CD14-positive monocyte (primary cell): ENCODE results near the gene APOE. TPM values are rescaled to one million over a fixed set of nuclear protein-coding genes. Genes with fewer than 3 reads are reported as not detected.
A peak's percentile ranks its signal among the peaks of the same experiment; 100 is the strongest.

Experiments
- DNase-seq, 3 donors: peaks; one replicate each; pipeline ENCODE4 v3.0.0-alpha.2; 2011 to 2022
- H2AFZ ChIP-seq: 2 replicates; pipeline ENCODE4 v1.6.0; 2012; ENCODE audit warnings: mild to moderate bottlenecking, low read depth, low read length, inconsistent platforms; ENCODE audit not compliant: insufficient read depth, poor library complexity, severe bottlenecking
- H3K27ac ChIP-seq, 2 donors: 1 replicate in 1 of 2; 2 replicates in 1 of 2; pipeline ENCODE4 v1.5.1; 2012 to 2013; ENCODE audit warnings: low read length in 2 of 2, control low read depth in 1 of 2, inconsistent platforms in 1 of 2, low read depth in 1 of 2, mild to moderate bottlenecking in 1 of 2
- H3K27me3 ChIP-seq, 2 donors: one replicate each; pipeline versions ENCODE4 v1.6.0 to v1.6.1; 2011 to 2013; ENCODE audit warnings: low read length in 2 of 2; ENCODE audit not compliant: control insufficient read depth in 2 of 2, insufficient read depth in 2 of 2
- H3K36me3 ChIP-seq, 2 donors: replicated peaks in 1 of 2; 1 replicate in 1 of 2; 2 replicates in 1 of 2; pipeline versions ENCODE4 v1.5.1 to v1.6.1; 2012 to 2013; ENCODE audit warnings: low read length in 2 of 2, control low read depth in 1 of 2, inconsistent platforms in 1 of 2, mild to moderate bottlenecking in 1 of 2; ENCODE audit not compliant: insufficient read depth in 2 of 2, control insufficient read depth in 1 of 2
- H3K4me1 ChIP-seq, 2 donors: 1 replicate in 1 of 2; 2 replicates in 1 of 2; pipeline versions ENCODE4 v1.5.1 to v1.6.1; 2012 to 2013; ENCODE audit warnings: low read length in 2 of 2, control low read depth in 1 of 2, inconsistent platforms in 1 of 2, mild to moderate bottlenecking in 1 of 2, moderate library complexity in 1 of 2; ENCODE audit not compliant: insufficient read depth in 2 of 2, control insufficient read depth in 1 of 2
- H3K4me2 ChIP-seq: replicated peaks from 2 replicates; pipeline ENCODE3; 2012; ENCODE audit warnings: low read length, moderate library complexity, mild to moderate bottlenecking; ENCODE audit not compliant: poor library complexity, severe bottlenecking; ENCODE audit errors: extremely low read depth
- H3K4me3 ChIP-seq, 3 experiments: fragments of 200-600 bp in 1 of 3; sonication (generic) in 1 of 3; replicated peaks in 1 of 3; 1 replicate in 2 of 3; 2 replicates in 1 of 3; pipeline ENCODE4 v1.5.1; 2011 to 2013; ENCODE audit warnings: low read length in 3 of 3, mild to moderate bottlenecking in 3 of 3, control low read depth in 2 of 3, low read depth in 2 of 3, inconsistent platforms in 1 of 3, moderate library complexity in 1 of 3
- H3K79me2 ChIP-seq: 2 replicates; pipeline ENCODE4 v1.6.0; 2012; ENCODE audit warnings: mild to moderate bottlenecking, control low read depth, inconsistent platforms, low read length, moderate library complexity; ENCODE audit not compliant: insufficient read depth
- H3K9ac ChIP-seq: 2 replicates; pipeline ENCODE4 v1.6.0; 2017; ENCODE audit warnings: low read length, mild to moderate bottlenecking; ENCODE audit not compliant: insufficient read depth, poor library complexity, severe bottlenecking
- H3K9me3 ChIP-seq, 2 donors: replicated peaks in 1 of 2; 1 replicate in 1 of 2; 2 replicates in 1 of 2; pipeline versions ENCODE4 v1.5.1 to v1.6.1; 2012 to 2013; ENCODE audit warnings: low read length in 2 of 2, control low read depth in 1 of 2; ENCODE audit not compliant: control insufficient read depth in 1 of 2, insufficient read depth in 1 of 2
- H4K20me1 ChIP-seq: 2 replicates; pipeline ENCODE4 v1.6.0; 2012; ENCODE audit warnings: mild to moderate bottlenecking, low read length, control low read depth, moderate library complexity; ENCODE audit not compliant: insufficient read depth
- H3K27ac Mint-ChIP-seq, 7 donors: one replicate each; pipeline ENCODE4 v1.8.0; 2020; ENCODE audit warnings: mild to moderate bottlenecking in 7 of 7, mixed read lengths in 7 of 7, moderate library complexity in 6 of 7, inconsistent platforms in 2 of 7
- H3K27me3 Mint-ChIP-seq, 3 donors: one replicate each; pipeline ENCODE4 v1.8.0; 2021 to 2022; ENCODE audit warnings: low read depth in 3 of 3, mild to moderate bottlenecking in 3 of 3, mixed read lengths in 3 of 3, moderate library complexity in 3 of 3, inconsistent platforms in 1 of 3
- H3K36me3 Mint-ChIP-seq, 2 donors: one replicate each; pipeline ENCODE4 v1.8.0; 2020; ENCODE audit warnings: mixed read lengths in 2 of 2, inconsistent platforms in 1 of 2, mild to moderate bottlenecking in 1 of 2
- H3K4me1 Mint-ChIP-seq: one replicate; pipeline ENCODE4 v1.8.0; 2020; ENCODE audit warnings: mild to moderate bottlenecking, mixed read lengths
- H3K4me3 Mint-ChIP-seq, 2 donors: one replicate each; pipeline ENCODE4 v1.8.0; 2020; ENCODE audit warnings: mild to moderate bottlenecking in 2 of 2, mixed read lengths in 2 of 2, moderate library complexity in 1 of 2
- H3K9me3 Mint-ChIP-seq, 7 donors: one replicate each; pipeline ENCODE4 v1.8.0; 2020 to 2022; ENCODE audit warnings: mixed read lengths in 7 of 7, mild to moderate bottlenecking in 6 of 7, moderate library complexity in 6 of 7, inconsistent platforms in 2 of 7
- CTCF ChIP-seq: fragments of 200-600 bp; IDR thresholded peaks from one replicate; pipeline ENCODE4 v1.8.0; 2022; ENCODE audit warnings: antibody characterized with exemption, mild to moderate bottlenecking
- WGBS: methylation state at CpG from one replicate; pipeline ENCODE4 v1.1.5; 2013; ENCODE audit warnings: missing lambda C conversion rate; ENCODE audit not compliant: insufficient coverage; 5-methylcytosine and 5-hydroxymethylcytosine counted together
- intact Hi-C, 2 donors: fragments of 100-400 bp; cut with micrococcal nuclease; formaldehyde crosslinking; loops; one replicate each; pipeline versions ENCODE4 v1.15.0 to v1.15.1; 2023
- polyA plus RNA-seq, 3 donors: library from polyadenylated mRNA; depleted of rRNA in 1 of 3; unstranded in 2 of 3; stranded (reverse) in 1 of 3; fragments of 300-500 nt in 2 of 3; fragments of >200 nt in 1 of 3; fragmentation: Illumina TruSeq in 2 of 3; gene quantifications; 1 replicate in 2 of 3; 2 replicates in 1 of 3; pipeline ENCODE4 v1.2.3, GENCODE V29; 2012 to 2021

Gene APOE
- polyA plus RNA-seq, 3 donors = 0.30 to 1.0 TPM; not detected in 1

- no peaks in the 10 kb centered on the region for H3K79me2 ChIP-seq
- H4K20me1 ChIP-seq = no peaks in the 10 kb centered on the region
- no peak overlapping the region for H2AFZ ChIP-seq
- H3K4me2 ChIP-seq = no peak overlapping the region
- no peaks in the 10 kb centered on the region for H3K9me3 ChIP-seq
- no peak overlapping the region for H3K9ac ChIP-seq
- WGBS = 87% methylated on average over 2 of the region's 5 CpGs
- no peaks in the 10 kb centered on the region for H3K27me3 ChIP-seq
- intact Hi-C loops = no loop called here
- H3K36me3 Mint-ChIP-seq = no peaks in the 10 kb centered on the region
- H3K4me1 ChIP-seq = peaks cover 31 to 32% of the 10 kb centered on the region in 2 donors
- peak overlapping the region in 2 of 7 donors; percentile 36 to 38 for H3K27ac Mint-ChIP-seq
- no peak for DNase-seq
- no peak overlapping the region for H3K4me3 ChIP-seq
- H3K36me3 ChIP-seq = no peaks in the 10 kb centered on the region
- no peak overlapping the region for H3K27ac ChIP-seq
- H3K4me3 Mint-ChIP-seq = no peak overlapping the region
- no peaks in the 10 kb centered on the region for H3K9me3 Mint-ChIP-seq
- H3K4me1 Mint-ChIP-seq = peaks cover 34% of the 10 kb centered on the region
- TF ChIP-seq CTCF = no peak
- peaks cover 3 to 6% (median 3%) of the 10 kb centered on the region in 3 donors for H3K27me3 Mint-ChIP-seq
Measured at GRCh38 chr19:44927746-44928145, 22.1 kb downstream of the APOE start.

GRCh38 chr19:44930088-44930487 is 24.5 kb downstream of the APOE start:
- no peaks in the 10 kb centered on the region for H3K9me3 ChIP-seq

More at GRCh38 chr19:44930088-44930487, 24.5 kb downstream of the APOE start:
- Histone ChIP-seq H3K4me3 (no peak overlapping the region), H3K9ac (no peak overlapping the region), H3K36me3 (no peaks in the 10 kb centered on the region), H3K27ac (no peak overlapping the region), H3K4me2 (no peak overlapping the region), H2AFZ (no peak overlapping the region), H4K20me1 (no peaks in the 10 kb centered on the region), H3K27me3 (no peaks in the 10 kb centered on the region), H3K4me1 (peaks cover 22 to 24% of the 10 kb centered on the region in 2 donors), H3K79me2 (no peaks in the 10 kb centered on the region)
- no peak overlapping the region for H3K4me3 Mint-ChIP-seq
- H3K27me3 Mint-ChIP-seq = peaks cover 3 to 9% (median 3%) of the 10 kb centered on the region in 3 donors
- intact Hi-C loops = no loop called here
- no peak overlapping the region for H3K27ac Mint-ChIP-seq
- no peak for TF ChIP-seq CTCF
- DNase-seq = no peak
- H3K36me3 Mint-ChIP-seq = no peaks in the 10 kb centered on the region
- WGBS = 96% methylated on average over 7 of the region's 7 CpGs
- peaks cover 25% of the 10 kb centered on the region for H3K4me1 Mint-ChIP-seq
- no peaks in the 10 kb centered on the region for H3K9me3 Mint-ChIP-seq
